MCF 10A (cell line): ENCODE measurements around the gene LRRC56. TPM values are rescaled to one million over a fixed set of nuclear protein-coding genes. Genes with fewer than 3 reads are reported as not detected.

ENCODE experiments used
- BruUV-seq: library from RNA; stranded (reverse); fragments of 400-500 nt; replicated peaks from 2 replicates; lab custom pipeline; 2021; lab: Mats Ljungman, UMichigan
- CTCF ChIA-PET: fragments of 300-600 bp; sonication (Branson Sonifier 250); formaldehyde crosslinking; extraction: SDS; loops from one replicate; lab custom pipeline; 2021; ENCODE audit warnings: antibody characterized with exemption, inconsistent platforms; lab: Yijun Ruan, JAX
- POLR2A ChIA-PET: fragments of 300-600, 350-650 bp; sonication (Branson Sonifier 250); formaldehyde crosslinking; extraction: SDS; loops from one replicate; lab custom pipeline; 2020; ENCODE audit warnings: antibody characterized with exemption, inconsistent platforms; lab: Yijun Ruan, JAX
- DNase-seq: peaks from one replicate; pipeline ENCODE4 v3.0.0-alpha.2; 2018; ENCODE audit not compliant: unreplicated experiment
- H3K27ac Mint-ChIP-seq: one replicate; pipeline ENCODE4 v1.8.0; 2022; ENCODE audit warnings: mild to moderate bottlenecking, low read depth, mixed read lengths; ENCODE audit not compliant: unreplicated experiment
- H3K27me3 Mint-ChIP-seq: one replicate; pipeline ENCODE4 v1.8.0; 2022; ENCODE audit warnings: mixed read lengths; ENCODE audit not compliant: insufficient read depth, unreplicated experiment
- H3K36me3 Mint-ChIP-seq: one replicate; pipeline ENCODE4 v1.8.0; 2022; ENCODE audit warnings: mild to moderate bottlenecking, moderate library complexity, mixed read lengths; ENCODE audit not compliant: insufficient read depth, unreplicated experiment
- H3K4me1 Mint-ChIP-seq: one replicate; pipeline ENCODE4 v1.8.0; 2022; ENCODE audit warnings: mixed read lengths; ENCODE audit not compliant: insufficient read depth, unreplicated experiment
- H3K4me3 Mint-ChIP-seq: one replicate; pipeline ENCODE4 v1.8.0; 2022; ENCODE audit warnings: mild to moderate bottlenecking, moderate library complexity, mixed read lengths; ENCODE audit not compliant: unreplicated experiment
- H3K9me3 Mint-ChIP-seq: one replicate; pipeline ENCODE4 v1.8.0; 2022; ENCODE audit warnings: mixed read lengths; ENCODE audit not compliant: unreplicated experiment
- intact Hi-C: fragments of 100-400 bp; cut with micrococcal nuclease; formaldehyde crosslinking; loops from 2 replicates; pipeline ENCODE4 v1.14.1; 2022
- total RNA-seq: library from RNA; stranded (reverse); gene quantifications from 2 replicates; pipeline ENCODE4 v1.2.3, GENCODE V29; 2022
- TF ChIP-seq, protein P1 (sequence below): fragments of 200-600 bp; IDR thresholded peaks from one replicate; pipeline ENCODE4 v1.8.0; 2022; ENCODE audit warnings: antibody characterized with exemption, mild to moderate bottlenecking; ENCODE audit not compliant: unreplicated experiment

Gene LRRC56
- total RNA-seq, 1 experiment from 2014 or later = 0.75 TPM

DNA sequence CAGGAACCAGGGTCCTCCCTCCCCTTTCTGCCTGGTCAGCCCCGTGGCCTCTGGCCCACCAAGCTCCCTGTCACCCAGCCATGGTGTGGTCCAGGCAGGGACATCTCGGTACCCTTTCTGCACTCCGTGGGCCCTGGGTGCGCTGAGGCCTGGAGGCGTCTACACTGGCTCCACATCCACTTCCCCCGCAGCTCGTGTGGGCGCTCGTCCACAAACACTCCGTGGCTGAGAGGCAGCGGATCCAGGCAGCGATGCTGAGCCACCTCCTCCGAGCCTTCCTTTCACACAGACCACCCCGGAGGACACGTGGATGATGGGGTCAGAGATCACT lies 46.4 kb upstream of the LRRC56 start:
- Mint-ChIP-seq H3K27ac (no peak overlapping the region), H3K36me3 (peaks cover 43% of the 10 kb centered on the region), H3K4me1 (no peaks in the 10 kb centered on the region), H3K9me3 (no peaks in the 10 kb centered on the region), H3K4me3 (no peak overlapping the region), H3K27me3 (no peaks in the 10 kb centered on the region)
- DNase-seq = no peak
- ChIA-PET POLR2A (interaction anchor here (0.6 kb wide), 2 partner anchors 12 to 46 kb away, joined by 3 to 4 read pairs; no protein-coding TSS in a partner anchor), CTCF (interaction anchor here (0.6 kb wide), 1 partner anchor 21 kb away, joined by 3 read pairs; no protein-coding TSS in a partner anchor)
- intact Hi-C loops = no loop called here
- TF ChIP-seq, protein P1, sequence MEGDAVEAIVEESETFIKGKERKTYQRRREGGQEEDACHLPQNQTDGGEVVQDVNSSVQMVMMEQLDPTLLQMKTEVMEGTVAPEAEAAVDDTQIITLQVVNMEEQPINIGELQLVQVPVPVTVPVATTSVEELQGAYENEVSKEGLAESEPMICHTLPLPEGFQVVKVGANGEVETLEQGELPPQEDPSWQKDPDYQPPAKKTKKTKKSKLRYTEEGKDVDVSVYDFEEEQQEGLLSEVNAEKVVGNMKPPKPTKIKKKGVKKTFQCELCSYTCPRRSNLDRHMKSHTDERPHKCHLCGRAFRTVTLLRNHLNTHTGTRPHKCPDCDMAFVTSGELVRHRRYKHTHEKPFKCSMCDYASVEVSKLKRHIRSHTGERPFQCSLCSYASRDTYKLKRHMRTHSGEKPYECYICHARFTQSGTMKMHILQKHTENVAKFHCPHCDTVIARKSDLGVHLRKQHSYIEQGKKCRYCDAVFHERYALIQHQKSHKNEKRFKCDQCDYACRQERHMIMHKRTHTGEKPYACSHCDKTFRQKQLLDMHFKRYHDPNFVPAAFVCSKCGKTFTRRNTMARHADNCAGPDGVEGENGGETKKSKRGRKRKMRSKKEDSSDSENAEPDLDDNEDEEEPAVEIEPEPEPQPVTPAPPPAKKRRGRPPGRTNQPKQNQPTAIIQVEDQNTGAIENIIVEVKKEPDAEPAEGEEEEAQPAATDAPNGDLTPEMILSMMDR = no peak
- BruUV-seq = no TSS peak

DNA sequence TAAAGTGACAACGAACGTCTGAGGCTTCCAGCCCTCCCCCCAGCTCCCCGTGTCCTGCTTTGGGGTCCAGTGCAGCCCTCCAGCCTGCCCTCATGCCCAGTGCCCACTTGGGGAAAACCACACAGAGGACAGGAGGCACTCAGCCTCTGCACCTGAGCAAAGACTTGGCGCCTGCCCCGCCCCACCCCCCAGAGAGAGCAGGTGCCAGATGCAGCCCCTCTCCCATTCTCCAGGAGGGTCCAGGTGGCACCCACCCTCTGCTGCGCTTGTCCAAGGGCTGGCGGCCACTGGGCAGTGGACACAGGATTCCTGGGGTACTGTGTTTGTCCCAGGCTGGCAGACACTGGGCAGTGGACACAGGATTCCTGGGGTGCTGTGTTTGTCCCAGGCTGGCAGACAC lies 46.0 kb upstream of the LRRC56 start:
- no peak overlapping the region for H3K4me3 Mint-ChIP-seq
- no peaks in the 10 kb centered on the region for H3K4me1 Mint-ChIP-seq
- POLR2A ChIA-PET = interaction anchor here (0.6 kb wide), 1 partner anchor 13 kb away, joined by 4 read pairs; no protein-coding TSS in a partner anchor
- no peak overlapping the region for H3K27ac Mint-ChIP-seq
- no peaks in the 10 kb centered on the region for H3K9me3 Mint-ChIP-seq
- BruUV-seq = no TSS peak
- H3K36me3 Mint-ChIP-seq = peaks cover 47% of the 10 kb centered on the region
- CTCF ChIA-PET = interaction anchor here (0.6 kb wide), 1 partner anchor 21 kb away, joined by 3 read pairs; no protein-coding TSS in a partner anchor
- TF ChIP-seq, protein P1 = no peak
- DNase-seq = no peak
- intact Hi-C loops = no loop called here
- no peaks in the 10 kb centered on the region for H3K27me3 Mint-ChIP-seq

DNA sequence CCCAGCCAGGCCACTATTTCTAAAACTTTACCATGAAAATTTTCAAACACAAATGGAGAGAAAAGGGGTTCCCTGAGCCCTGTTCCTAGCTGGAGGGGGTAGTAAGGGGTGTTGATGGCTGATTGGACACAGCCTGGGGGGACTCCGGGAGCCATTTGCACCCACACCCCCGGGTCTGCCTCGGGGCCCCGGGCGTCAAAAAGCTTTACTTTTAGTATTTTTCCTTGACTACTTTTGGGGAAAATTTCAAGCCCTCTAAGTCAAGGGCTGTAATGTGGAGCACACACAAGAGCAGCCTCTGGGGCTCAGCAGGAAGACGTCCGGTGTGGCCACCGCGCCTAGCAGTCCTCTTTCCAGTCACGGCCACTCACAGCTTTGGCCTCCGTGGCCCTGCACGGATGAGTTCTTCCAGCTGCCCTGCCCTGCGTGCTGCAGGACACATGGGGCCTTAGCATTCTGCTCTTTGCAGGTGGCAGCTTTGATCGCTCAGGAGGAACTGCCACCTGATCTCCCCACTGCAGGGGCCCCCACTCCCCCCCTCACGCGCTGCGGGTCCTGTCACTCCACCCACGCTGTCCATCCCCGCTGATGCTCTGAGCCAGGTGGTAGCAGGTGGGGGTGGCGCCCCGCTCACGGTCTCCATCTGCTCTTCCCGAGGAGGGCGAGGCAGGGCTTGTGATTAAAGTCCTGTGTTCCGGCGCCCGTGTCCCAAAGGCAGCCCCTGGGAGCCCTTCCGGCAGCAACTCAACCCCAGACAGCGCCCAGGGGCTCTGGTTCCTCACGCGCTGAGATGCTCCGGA lies 44.7 kb upstream of the LRRC56 start:
- intact Hi-C loops = no loop called here
- ChIA-PET POLR2A (interaction anchor here (0.6 to 0.8 kb wide), 4 partner anchors 9 to 44 kb away, joined by 3 to 6 read pairs (median 4); no protein-coding TSS in a partner anchor), CTCF (no interaction called here)
- BruUV-seq = no TSS peak
- no peak for DNase-seq
- TF ChIP-seq, protein P1 = no peak
- peaks cover 8% of the 10 kb centered on the region for H3K4me1 Mint-ChIP-seq
- H3K36me3 Mint-ChIP-seq = peaks cover 60% of the 10 kb centered on the region
- no peaks in the 10 kb centered on the region for H3K27me3 Mint-ChIP-seq
- H3K27ac Mint-ChIP-seq = no peak overlapping the region
- H3K4me3 Mint-ChIP-seq = no peak overlapping the region
- no peaks in the 10 kb centered on the region for H3K9me3 Mint-ChIP-seq

DNA sequence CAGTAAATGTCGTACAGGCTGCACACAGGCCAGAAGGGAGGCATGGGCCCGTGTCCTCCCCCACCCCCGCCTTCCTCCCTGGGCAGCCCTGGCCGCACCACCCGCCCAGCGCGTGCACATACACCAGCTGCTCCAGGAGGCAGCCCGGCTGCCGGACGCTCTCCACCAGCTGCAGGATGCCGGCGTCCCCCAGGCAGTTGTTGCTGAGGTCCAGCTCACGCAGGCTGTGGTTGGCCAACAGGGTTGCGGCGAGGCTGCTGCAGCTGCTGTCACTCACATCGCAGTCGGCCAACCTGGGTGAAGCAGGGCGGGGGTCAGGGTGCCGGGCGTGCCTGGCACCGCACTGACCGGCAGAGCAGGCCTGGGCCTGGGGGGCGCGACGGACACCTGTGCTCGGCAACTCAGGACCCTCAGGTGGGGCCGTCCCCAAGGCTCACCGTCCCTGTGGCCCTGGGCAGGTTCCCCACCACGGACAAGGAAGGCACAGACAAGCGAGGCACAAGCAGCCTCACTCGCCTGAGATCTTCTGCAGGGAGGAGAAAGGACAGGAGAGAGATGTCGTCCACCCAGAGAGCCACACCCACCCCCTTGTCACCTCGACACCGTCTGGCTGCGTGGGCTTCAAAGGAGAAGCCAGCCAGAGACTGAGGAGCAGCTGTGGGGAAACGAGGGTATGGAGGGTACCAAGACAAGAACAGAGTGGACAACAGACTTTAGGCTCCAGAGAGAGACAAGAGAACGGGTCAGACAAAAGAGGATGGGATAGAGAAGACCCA lies 42.4 kb upstream of the LRRC56 start:
- TF ChIP-seq, protein P1 = no peak
- intact Hi-C loops = no loop called here
- Mint-ChIP-seq H3K27ac (no peak overlapping the region), H3K36me3 (peaks cover 83% of the 10 kb centered on the region), H3K4me1 (peaks cover 9% of the 10 kb centered on the region), H3K9me3 (no peaks in the 10 kb centered on the region), H3K27me3 (no peaks in the 10 kb centered on the region), H3K4me3 (no peak overlapping the region)
- BruUV-seq = no TSS peak
- ChIA-PET POLR2A (interaction anchor here (0.7 kb wide), 1 partner anchor 24 kb away, joined by 3 read pairs; no protein-coding TSS in a partner anchor), CTCF (no interaction called here)
- no peak for DNase-seq
